Right ventricle myocardium superior (tissue), 1 donor: ENCODE data around the gene MN1. TPM values are rescaled to one million over a fixed set of nuclear protein-coding genes. Genes with fewer than 3 reads are reported as not detected.

Source experiments
- ATAC-seq: fragments of 200-7000 bp; cut with Tn5 transposase; one replicate; pipeline ENCODE4 v1.9.1; 2020; ENCODE audit warnings: mild to moderate bottlenecking; ENCODE audit not compliant: poor library complexity
- DNase-seq: peaks from one replicate; pipeline ENCODE4 v3.0.0-alpha.2; 2020
- intact Hi-C: fragments of 100-400 bp; cut with DNase I; formaldehyde crosslinking; loops from one replicate; pipeline ENCODE4 v1.11.2; 2022
- total RNA-seq: library from RNA; stranded (reverse); fragmentation: NEBNext Ultra II Directional; extraction: Animal tissue kit (Norgen Biotek cat#: 25700); gene quantifications from one replicate; pipeline ENCODE4 v1.2.1, GENCODE V29; 2021
- donor health status: DM: no; HTN: yes; CAD: no; lungs with severe emphysema.

MN1 gene
- total RNA-seq, 1 donor from 2014 or later = 6.3 TPM

DNA sequence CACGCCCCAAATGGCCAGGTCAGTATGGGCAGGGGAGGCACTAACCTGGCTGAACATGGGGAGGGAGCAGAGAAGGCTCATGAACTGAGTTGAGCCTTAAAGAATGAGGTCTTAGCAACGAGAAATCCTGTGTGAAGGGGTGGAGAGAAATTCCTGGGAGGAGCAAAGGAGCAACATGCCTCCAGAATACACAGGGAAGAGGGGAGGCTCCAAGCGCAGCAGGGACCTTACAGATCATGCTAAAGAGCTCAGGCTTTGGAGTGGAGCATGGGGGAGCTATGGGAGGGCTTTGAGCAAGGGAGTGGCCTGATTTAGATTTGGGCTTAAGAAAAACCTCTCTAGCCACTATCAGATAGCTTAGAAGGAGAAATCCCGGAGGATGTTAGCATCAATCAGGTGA lies 88.1 kb downstream of the MN1 start:
- intact Hi-C loops = no loop called here
- ATAC-seq (no peak), DNase-seq (no peak)

DNA sequence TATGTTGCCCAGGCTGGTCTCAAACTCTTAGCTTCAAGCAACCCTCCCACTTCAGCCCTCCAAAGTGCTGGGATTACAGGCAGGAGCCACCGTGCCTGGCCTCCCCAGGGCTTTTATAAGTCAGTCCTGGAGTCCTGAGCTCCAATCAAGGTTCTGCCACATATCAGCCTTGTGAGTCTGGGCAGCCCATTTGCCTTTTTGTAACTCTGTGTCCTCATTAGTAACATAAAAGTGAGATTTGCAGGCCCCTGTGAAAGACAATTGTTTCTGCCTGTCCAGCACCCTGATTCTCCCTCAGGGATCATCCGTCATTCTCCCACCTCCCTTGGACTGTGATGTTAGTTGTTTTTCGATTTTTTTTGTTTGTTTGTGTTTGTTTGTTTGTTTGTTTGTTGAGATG lies 89.8 kb downstream of the MN1 start:
- intact Hi-C loops = no loop called here
- ATAC-seq = no peak
- no peak for DNase-seq

DNA sequence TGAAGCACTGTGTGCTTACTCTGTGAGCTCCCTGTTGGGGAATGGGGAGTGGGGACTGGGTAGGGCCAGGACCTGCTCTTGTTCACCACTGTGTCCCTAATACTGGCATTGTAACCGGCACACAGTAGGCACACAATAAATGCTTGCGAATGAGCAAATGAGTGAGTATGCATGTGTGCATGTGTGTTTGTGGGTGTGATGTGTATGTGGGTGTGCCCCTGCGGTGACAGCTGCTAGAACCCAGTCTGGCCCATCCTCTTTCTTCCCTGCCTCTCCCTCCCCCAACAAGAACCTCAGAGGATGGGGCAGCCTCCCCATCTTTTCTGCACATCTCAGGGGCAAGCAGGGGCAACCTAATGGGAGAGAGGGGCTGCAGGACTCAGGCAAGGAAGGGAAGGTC lies 90.5 kb downstream of the MN1 start:
- intact Hi-C loops = no loop called here
- DNase-seq (no peak), ATAC-seq (no peak)

DNA sequence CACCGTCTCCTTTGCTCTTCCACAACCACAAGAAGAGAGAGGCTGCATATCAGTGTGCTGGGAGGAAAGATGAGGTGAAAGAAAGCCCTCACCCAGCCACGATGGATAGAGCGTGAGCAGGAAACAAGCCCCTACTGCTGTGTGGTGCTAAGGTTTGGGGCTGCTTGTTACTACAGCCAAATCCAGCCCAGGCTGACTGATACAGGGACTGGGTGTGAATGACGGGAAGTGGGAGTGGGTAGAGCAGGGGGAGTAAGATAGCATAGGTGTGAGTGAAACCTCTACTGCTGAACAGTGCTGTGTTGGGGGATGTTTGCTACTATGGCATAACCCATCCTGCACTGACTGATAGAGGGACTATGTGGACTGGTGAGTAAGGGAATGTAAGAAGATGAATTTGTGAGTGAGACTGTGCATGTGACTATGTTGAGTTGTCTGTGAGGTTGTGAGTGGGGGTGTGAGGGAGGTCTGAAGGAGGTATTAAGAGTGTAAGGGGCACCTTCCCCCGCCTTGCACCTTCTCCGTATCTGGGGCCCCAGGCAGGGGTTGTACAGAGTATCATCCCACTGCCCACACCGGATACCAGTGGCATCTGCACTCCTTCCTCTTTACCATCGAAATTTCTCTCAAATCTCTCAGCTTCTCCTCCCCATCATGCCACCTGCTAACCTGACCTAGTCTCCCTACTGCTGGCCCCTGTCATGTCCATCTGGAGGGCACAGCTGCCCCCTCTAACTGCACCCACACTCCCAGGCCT lies 91.5 kb downstream of the MN1 start:
- no peak for DNase-seq
- no peak for ATAC-seq
- intact Hi-C loops = no loop called here

DNA sequence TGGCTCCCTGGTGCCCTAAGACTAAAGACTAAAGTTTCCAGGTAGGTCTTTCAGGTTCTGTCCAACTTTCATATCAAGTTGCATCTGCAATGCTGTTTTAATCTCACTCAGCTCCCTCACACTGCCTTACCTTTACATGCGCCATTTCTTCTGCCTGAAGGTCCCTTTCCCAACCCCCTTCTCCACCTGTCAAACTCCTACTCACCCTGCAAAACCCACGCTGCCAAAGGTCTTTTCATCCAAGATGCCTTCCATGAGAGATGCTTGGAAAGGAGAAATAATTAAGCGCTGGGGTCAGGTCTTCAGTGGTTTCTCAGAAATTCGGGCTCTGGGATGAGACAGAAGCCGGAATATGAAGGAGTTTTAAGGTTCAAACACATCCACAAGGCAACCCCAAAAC lies 95.1 kb downstream of the MN1 start:
- DNase-seq (no peak), ATAC-seq (no peak)
- intact Hi-C loops = no loop called here

DNA sequence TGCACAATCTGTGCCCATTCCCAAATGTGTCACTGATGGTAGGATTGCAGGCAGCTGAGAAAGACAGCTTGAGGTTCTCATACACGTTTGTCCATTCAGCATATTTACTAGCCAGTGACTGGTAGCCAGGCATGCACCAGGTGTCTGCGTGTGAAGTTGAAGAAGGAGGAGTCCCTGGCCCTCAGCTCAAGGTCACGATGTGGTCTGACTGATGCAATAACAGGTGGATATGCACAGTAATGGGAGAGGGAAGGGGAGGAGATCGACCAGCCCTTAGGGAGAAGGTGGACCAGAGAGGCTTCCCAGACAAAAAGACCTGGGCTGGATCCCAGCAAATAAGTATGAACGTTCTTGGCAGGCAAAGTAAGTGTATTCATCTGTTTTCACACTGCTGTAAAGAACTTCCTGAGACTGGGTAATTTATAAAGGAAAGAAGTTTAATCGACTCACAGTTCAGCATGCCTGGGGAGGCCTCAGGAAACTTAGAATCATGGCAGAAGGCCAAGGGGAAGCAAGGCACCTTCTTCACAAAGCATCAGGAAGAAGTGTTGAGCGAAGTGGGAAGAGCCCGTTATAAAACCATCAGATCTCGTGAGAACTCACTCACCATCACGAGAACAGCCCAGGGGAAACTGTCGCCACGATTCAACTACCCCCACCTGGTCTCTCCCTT lies 96.0 kb downstream of the MN1 start:
- no peak for ATAC-seq
- DNase-seq = no peak
- intact Hi-C loops = no loop called here

DNA sequence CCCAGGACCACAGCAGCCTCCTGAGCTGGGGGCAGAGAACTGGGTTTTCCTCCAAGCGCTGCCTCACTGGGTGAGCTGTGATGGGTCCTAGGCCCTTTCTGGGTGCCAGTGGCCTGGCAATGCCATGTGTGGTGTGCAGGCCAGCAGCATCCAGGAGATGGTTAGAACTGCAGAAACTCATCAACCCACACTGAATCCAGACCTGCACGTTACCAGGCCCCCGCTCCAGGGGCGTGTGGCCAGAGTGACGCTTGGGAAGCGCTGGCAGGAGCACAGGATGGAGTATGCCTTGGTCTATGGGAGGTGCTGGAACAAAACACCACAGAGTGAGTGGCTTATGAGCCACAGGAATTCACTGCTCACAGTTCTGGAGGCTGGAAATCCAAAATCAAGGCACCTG lies 97.0 kb downstream of the MN1 start:
- DNase-seq (no peak), ATAC-seq (no peak)
- intact Hi-C loops = no loop called here

DNA sequence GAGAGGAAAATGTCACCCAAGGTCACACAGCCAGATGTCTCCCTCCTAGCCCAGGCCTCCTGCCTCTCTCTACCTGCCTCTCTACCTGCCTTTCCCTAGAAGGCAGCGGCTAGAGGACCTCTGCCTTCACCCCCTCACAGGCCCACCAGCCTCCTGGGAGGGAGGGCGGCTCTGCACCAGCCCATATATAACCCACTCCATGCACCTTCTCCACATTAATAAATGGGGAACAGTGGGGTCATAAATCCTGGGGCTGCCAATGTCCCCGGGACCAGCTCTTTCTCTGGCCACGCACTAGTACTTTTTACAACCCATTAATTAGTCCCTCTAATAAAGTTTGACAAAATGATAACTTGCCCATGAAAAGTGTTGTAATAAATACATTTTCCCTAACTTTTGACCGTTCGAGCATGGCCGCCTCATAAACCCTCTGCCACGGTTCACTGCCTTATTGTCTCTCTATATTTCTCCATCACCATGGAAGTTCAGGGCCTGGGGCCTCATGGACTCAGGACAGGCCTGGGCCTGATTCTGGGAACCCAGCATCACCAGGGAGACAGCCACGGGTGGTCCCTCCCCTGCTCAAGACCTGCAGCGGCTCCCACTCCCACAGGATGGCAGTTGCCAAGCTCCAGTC lies 102.1 kb downstream of the MN1 start:
- intact Hi-C loops = no loop called here
- DNase-seq (no peak), ATAC-seq (no peak)

DNA sequence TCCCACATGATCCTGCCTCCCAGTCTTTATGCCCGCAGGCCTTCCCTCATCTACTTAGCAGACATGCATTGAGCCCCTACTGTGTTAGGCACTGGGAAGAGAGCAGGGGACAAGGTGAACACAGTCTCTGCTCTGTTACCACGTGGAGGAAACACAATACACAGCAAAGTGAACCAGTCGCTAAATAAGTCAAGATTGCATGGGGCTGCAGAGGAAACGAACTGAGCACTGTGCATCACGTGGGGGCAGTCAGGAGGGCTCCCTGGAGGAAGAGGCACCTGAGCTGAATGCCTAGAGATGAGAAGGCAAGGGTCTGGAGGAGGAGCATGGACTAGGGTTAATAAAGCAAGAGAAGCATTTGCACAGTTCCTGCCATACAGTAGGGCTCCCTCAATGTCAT lies 102.7 kb downstream of the MN1 start:
- no peak for DNase-seq
- intact Hi-C loops = no loop called here
- no peak for ATAC-seq

Other genes starting within 250 kb of the MN1 start
- 40.2 TPM for gene PITPNB, start 117.5 kb upstream of the MN1 start, total RNA-seq